Activated CD4-positive, CD25-positive, alpha-beta regulatory T cell treated with anti-CD3 and anti-CD28 coated beads, Interleukin-2, amount 50 U/mL, for 24 hours (primary cell): ENCODE data around the gene CLCN7.

Experiments used
- ATAC-seq, 2 donors: fragments of 150-1000 bp; cut with Tn5 transposase; one replicate each; pipeline ENCODE4 v1.10.0; 2021; ENCODE audit warnings: mild to moderate bottlenecking in 1 of 2, moderate library complexity in 1 of 2

Gene CLCN7

DNA sequence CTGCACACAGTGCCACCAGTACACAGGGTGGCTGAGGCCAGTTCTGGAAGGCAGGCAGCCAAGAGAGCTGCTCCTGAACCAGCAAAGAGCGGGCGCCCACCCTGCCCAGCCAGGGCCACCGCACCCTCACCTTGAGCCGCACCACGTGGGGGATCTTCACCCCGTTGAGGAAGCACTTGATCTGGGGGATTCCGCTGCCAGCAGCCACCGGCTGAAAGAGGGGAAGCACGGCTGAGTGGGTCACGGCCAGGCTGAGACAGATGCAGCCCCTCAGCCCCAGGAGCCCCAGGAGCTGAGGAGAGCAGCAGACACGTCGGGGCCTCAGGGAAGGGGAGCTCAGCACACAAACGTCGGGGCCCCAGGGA, 15.9 kb downstream of the CLCN7 start:
- peak; percentile 28 to 52 for ATAC-seq

DNA sequence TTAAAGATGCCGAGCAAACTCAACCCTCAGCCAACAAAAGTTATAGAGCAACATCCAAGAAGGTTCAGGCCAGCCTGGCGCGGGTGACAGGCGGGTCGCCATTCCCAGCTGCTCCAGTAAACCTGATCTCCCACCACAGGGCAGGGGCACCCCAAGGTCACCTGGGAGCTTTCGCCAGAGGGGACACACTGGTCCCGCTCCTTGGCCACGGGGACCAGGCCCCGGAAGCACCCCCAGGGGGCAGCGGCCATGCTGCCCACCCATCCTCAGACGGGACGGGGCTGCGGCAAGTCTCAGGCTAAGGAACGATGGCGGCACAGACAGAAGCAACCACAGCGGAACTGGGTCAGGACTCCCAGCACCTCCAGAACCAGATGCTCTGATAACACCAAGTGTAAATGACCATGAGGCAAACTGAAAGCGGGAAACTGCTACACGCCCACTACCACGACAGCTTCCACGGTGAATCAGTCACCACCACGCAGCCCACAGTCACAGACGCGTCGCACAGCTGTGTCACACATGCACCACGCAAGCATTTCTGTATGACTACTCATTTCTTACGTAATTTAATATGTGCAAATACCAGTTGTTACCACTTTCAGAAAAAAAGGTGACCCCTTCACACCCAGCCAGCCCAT, 16.4 kb downstream of the CLCN7 start:
- peak; percentile 41 to 75 for ATAC-seq

DNA sequence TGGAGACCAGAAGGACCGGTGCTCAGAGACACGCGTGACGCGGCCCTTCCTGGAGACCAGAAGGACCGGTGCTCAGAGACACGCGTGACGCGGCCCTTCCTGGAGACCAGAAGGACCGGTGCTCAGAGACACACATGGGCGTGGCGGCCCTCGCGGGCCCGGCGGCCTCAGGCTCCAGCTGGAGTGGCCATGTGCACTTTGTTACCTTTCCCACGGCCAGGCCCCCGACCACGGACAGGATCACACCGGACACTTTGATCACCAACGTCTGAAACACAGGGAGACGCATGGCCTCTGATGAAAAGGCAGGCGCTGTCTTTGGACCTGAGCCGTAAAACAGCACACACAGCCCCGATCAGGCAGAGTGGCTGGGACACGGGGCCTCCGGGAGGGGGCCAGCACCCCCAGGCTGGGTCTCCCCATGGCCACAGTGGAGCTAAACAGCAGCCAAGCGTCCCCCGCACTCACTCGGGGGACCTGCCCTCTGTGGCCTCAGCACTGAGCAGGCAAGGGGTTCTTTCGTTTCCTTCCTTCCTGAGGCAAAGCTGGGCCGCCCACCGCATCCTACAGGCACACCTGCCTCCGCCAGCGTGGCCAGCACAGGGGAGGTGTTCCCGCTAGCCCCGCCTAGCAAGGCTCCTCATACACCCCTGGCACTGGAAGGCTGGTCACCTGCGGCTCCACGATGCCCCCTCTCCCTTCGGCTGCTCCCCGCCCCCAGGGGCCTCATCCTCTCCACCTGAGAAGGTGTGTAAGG, 17.2 kb downstream of the CLCN7 start:
- no peak for ATAC-seq

DNA sequence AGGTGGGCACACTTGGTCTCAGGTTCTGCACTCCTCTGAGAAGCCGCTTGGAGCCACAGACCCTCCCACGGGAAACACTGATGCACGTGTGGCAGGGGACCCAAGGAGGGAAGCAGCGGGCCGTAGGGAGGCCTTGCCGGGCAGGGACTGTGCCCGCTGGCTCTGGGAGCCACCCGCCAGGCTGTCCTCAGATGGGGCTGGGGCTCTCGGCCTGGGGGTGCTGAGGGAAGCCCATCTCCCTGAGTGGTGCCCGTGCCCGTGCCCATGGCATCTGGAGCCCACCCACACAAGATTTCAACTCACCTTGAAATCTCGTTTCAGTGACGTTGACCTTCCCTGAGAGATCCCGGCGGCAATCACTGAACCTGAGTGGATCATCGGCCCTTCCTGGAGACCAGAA, 17.9 kb downstream of the CLCN7 start:
- no peak for ATAC-seq

DNA sequence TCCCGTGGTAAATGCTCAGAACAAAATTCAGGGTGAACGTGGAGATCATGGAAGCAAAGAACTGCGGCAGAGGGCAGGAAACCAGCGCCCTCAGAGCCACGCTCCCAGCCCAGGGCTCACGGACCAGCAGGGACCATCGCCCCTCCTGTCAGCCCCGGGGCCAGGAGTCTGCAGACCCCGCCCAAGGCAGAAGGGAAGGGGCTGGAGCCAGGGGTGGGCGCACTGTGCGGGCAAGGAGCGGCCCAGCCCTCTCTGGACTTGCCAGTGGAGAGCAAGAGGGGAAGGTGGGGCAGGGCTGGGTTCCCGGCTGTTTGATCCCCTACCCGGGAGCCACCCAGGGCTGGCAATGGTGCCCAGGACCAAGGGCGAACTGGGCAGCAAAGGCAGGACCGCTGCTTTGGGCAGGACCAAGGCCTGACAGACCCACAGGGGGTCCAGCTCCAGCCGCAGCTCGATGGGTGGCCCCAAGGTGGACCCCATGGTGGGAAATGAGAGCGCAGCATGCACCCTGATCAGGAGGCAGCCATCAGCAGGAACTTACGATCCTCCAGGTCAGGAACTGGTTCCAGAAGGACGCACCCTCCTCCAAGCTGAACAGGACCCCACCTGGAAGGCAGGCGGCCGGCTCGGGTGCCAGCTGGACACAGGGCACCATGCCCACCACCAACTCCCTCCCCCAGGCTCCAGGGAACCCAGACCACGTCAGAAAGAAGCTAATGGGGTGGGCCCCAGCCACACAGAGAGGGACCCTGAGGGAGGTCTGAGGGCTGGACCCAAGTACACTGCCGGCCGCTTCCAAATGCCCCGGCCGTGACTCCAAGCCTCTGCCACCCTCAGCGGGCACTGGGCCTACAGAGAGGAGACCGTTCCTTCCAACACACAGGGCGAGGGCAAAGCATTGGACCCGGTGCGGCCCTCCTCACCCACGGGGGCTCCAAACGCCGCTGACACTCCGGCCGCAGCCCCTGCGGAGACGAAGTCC, 19.3 kb downstream of the CLCN7 start:
- ATAC-seq, result no peak

DNA sequence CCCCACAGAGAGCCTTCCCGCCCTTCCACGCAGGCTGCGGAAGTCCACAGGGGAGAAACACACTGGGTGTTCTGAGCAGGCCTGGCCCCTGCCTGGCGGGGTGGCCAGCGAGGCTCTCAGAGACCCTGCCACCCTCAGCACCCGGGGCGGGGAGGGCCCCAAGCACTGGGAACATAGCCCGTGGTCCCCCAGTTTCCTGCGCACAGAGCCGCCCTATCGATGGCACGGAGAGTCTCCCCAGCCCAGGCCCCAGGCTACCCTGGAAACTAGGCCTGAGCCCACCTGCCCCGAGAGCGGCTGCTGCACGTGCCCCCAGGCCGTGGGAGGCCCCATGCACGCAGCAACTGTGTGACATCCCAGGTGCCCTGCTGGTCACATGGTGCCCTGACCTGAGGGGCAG, 20.3 kb downstream of the CLCN7 start:
- ATAC-seq, result no peak

DNA sequence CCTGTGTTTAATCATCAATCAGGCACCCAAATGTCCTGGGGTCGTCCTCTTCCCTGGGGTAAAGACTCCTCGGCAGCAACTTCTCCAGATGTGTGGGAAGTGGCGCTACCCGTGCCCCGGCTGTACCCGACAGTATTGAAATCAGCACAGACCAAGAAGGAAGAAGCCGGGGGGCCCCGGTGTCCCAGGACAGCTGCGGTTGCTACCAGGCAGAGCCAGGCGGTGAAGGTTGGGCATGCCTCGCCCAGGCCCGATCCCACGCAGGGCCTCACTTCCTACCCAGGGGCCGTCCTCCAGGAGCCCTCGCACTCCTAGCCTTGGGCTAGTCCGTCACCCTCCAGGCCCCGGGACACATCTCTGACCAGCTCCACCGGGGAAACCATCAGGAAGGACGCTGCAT, 21.5 kb downstream of the CLCN7 start:
- no peak for ATAC-seq

DNA sequence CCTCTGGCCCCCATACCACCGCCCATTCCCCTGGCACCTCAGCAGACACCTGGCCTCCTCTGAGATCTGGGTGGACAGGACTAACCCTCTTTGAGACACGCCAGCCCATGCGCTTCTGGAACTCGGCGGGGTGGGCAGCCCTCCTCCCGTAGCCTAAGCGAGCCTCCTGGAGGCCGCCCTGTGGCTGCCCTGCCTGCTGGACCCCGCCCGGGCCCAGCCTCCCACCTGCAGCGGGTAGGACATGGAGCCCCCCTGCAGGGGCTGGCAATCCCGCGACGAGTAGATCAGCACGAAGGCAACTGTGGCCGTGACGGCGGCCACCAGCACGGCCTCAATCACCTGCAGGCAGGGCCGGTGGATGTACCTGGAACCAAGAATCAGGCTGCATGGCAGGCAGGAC, 22.3 kb downstream of the CLCN7 start:
- ATAC-seq, result no peak

DNA sequence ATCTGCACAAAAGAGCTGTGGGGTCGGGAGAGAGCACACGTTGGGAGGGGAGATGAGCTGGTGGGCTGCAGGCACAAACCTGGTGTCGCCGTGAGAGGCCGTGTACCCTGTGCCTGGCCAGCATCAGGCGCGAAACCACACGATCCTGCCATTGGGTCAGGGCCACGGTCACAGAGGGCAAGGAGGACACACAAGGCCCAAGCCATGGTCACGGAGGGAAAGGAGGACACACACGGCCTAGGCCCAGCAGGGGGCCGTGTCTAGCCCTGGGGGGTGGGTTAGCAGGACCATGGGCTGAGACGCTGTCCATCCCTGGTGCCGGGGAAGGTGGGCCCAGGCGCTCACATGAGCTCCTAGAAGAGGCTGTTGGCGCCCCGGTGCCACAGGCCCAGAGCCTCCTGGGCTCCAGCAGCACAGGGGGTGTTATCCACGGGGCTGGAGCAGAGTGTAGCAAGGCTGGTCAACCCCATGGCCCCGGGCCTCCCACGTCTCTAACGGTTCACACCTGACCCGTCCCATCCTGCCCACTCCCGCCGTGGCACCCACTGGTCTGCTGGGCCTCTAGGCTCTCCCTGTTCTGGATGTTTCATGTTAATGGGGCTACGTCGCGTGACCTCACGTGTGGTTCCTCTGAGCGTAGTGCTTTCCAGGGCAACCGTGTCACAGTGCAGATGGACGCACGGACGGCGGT, 23.0 kb downstream of the CLCN7 start:
- no peak for ATAC-seq

DNA sequence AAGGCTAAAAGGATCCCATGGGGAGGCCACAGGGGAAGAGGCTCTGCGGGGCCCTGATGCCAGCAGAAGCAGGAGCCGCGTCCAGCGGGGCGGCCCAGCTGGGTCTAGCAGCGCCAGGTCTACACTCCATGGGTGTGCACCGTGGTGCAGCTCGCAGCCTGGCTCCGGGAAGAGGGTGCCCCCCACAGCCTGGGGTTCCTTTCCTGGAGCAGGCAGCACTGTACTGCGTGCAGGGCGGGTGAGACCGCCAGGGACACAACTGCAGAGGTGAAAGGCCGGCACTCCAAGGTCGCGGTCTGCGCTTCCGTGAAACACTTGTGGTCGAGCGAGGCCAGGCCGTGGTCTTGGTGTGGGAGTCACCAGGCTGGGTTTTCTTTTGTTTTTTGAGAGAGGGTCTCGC, 24.0 kb downstream of the CLCN7 start:
- no peak for ATAC-seq

DNA sequence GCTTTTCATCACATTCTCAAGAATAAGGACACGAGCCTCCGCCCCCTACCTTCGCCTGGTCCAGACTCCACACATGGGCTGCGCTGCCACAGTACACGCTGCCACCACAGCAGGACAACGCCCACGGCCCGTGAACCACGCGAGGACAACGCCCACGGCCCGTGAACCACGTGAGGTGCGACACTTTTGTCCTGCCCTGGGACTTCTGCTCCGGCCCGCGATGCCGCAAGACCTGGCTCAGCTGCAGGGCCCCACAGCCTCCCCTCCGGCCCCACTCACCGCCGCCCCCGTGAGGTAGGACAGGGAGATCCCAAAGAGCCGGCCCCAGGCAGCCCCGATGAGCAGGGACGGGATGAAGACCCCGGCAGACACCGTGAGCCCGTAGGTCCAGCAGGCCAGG, 24.6 kb downstream of the CLCN7 start:
- ATAC-seq, result no peak

DNA sequence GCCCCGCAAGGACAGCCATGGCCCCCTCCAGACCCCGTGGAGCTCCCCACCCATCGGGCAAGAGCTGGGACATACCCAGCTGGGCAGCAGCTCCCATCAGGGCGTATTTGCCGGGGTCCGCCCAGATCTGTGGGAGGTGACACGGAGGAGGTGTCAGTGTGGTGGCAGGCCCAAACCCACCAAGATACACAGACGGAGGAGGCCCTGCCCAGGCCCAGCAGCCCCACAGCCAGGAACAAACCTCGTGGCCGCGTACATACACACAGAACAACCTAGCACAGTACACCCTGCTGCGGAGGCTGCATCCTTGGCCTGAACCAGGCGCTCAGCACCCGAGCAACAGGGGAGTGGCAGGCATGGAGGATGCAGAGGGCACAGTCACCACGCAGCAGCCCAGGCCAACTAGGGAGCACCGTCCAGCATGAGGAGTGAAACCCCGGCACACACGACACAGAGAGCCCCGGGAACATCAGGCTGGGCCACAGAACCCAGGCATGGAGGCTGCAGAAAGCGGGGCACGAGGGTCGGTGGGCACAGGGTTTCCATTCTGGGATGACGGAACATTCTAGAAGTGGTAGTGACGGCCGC, 25.5 kb downstream of the CLCN7 start:
- ATAC-seq, result no peak

DNA sequence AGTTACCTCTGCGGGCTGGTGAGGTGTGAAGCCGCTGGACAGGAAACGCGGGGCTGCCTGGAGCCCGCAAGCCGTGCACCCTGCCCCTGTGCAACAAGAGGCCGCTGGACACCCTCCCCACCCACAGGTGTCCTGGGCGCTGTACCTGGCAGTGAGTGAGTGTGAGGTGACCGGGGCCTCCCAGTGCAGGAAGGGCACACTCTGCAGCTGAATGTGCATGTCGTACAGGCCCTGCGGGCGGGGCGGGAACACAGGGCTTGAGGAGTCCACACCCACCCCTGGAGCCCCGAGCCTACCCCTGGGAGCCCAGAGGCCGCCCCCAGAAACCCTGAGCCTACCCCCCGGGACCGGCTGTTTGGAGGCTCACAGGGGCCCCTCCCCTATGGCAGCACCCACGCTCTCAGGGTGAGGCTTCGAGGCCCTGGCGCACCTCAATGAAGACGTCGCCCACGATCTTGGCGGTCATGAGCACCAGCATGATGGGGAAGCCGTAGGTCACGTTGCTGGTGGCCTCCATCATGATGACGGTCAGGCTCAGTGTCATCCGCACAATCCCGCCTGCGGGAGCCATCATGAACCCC, 26.2 kb downstream of the CLCN7 start:
- no peak for ATAC-seq

DNA sequence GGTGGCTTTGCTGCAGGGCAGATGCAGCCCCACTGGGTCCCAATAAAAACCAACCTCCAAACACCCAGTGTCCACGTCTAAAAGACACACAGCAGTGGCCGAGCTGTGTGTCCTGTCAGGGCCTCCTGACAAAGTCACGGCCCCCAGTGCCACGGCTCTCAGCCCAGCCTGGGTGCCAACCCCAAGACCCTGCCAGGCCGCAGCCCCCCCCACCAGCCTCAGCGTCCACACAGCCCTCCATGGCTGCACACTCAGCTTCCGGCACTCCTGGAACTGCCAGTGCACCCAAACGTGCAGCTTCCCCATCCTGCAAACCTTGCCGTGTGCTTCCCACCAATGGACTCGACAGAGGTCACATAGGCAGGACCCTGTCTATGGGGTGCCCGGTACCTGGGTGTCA, 26.9 kb downstream of the CLCN7 start:
- ATAC-seq, result no peak

DNA sequence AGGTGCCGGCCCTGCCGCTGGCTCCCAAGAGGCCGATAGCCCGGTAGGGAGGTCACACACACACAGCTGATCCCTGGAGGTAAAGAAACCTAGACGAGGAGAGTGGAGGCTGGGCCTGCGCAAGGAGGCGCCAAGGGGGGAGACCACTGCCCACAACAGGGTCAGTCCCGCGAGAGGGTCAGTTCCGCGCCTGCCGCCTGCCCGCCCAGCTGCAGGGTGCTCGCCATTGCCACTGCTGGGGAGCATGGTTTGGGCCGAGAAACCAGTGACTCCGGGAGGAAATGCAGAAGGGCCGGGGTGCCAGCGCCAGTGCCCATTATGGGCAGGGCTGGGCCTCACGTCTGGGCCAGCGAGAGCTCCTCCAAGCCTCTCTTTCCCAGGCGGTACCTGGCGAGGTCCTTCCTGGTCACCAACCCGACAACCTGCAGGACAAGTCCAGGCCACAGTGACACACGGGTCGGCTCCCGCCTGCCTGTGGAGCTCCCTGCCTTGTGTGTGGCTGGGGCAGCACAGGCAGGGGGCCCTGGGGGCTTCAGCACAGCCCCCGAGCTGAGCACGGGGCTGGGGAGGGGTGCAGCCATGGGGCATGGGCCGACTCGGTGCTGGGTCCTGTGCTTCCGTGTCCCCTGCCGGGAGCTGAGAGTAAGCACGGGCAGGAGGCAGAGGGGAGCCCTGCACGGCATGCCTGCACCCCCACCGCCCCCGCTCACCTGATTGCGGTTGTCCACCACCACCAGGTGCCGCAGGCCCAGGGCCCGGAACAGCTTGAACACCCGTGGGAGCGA, 28.3 kb downstream of the CLCN7 start:
- ATAC-seq, result no peak

DNA sequence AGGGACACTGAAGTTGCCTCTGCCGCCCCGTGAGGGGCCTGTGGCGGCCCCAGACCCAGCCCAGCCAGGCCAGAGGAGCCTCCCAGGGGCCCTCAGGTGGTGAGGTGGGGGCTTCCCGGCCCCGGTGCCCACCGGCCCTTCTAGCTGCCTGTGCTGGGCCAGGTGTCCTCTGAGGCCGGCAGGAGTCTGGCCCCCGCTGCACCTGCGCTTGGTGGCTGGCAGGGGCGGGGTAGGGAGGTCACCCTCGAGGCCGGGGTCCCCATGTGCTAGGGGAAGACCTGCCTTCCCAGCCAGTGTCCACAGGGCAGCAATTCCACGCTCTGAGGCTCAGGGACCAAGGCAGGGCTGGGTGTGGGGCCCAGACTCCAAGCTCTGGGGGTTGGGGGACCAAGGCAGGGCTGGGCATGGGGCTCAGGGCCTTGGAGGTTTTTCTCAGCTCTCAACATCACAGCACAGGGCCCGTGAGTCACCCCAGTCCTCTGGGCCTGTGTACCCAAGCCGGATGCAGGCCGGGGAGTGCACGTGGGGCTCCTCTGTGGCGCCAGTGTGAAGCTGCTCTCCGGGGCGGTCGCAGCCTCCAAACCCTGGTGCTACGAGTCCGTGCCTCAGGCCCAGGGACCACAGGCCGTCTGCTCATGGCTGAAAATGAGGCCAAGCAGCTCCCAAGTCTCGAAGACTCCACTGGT, 29.2 kb downstream of the CLCN7 start:
- peak in 1 of 2 donors; percentile 25 for ATAC-seq

DNA sequence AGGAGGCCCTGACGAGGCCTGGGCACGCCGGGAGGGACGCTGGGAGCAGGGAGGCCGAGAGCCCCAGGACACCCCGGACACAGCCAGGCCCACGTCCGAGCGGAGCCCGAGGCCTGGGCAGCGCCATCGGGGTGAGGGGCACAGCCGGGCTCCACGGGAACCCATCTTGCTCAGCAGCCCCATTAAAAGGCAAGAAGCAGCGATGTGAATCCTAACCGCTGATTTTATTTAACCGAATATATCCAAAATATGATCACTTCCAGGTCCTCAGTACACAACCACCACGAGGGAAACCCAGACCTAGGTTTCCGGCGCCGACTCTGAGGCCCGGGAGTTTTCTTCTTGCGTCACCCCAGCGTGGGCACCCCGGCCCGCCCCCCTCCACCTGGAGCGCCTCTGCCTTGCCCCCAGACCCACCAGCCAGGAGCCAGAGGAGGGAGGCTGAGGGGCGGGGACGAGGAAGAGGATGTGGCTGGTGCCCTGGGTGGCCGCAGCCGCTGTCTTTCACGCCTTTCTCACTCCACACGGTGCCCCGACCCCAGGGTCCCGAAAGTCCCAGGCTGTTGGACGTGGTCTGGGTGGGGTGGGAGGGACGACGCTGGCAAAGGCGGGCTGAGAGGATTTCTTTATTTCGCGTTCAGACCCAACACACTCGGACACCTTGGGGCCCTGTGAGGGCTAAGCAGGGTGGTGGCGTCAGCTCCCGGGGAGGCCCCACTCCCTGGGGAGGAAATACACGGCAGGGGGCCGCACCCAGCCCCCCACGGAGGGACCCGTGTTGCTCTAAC, 29.9 kb downstream of the CLCN7 start:
- ATAC-seq, result no peak

DNA sequence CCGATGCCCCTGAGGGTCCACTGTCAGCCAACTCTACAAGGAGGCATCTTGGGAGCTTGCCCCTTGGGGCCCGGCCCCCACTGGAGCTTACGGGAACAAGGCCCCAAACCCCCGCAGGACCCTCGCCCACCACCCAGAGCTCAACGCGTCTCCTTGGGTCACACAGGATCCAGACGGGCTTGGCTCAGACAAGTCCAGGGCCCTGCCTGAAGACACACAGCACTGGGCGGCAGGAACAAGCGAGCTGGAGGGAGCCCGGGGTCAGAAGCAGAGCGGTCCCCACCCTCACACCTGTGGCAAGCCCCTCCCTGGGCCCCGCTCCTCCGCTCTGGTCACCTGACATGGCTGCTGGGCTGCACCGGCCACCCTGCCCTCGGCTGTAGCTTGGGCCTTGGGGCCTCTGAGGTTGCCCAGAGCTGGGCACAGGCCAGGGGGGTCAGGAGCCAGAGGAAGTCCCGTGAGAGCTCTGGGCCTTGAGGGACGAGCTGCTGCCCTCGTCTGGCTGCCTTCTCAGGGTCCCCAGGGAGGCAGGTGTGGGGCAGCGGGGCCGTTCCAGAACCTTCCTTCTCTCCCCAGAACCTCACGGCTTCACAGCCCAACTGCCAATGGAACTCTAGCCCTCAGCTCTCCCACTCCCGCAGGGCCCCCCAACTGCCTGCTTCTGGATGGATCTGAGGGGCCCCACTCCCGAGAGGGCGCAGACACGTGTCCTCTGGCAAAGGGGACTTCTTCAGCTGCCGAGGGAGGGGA, 30.7 kb downstream of the CLCN7 start, which contains the start of gene CCDC154:
Gene CCDC154, minus strand, starts transcription at position 577 of the 750 bp plus-strand sequence. Its CDS starts 234 bp downstream, at position 343.
- ATAC-seq, result no peak
